Measurements from ENCODE around the gene PLOD2. TPM values are rescaled to one million over a fixed set of nuclear protein-coding genes. Genes with fewer than 3 reads are reported as not detected.

Gene PLOD2
- total and polyA plus RNA-seq, 2 donors (not counting 1 experiment from before 2014, with no cell fraction given), result not detected

- no peaks in the 10 kb centered on the region for H4K20me1 ChIP-seq (ENCODE audit: control insufficient read depth, insufficient read depth, low read length, poor library complexity, severe bottlenecking)
Observed at GRCh38 chr3:146195605-146196004, 34.6 kb upstream of the PLOD2 start.

GRCh38 chr3:146195030-146195429 is 34.0 kb upstream of the PLOD2 start:
- Histone ChIP-seq H3K36me3 (replicated peaks in 1 of 2; ENCODE audit: control extremely low read depth in 1 of 2, control insufficient read depth in 1 of 2, extremely low read depth in 1 of 2, insufficient read depth in 2 of 2, low read length in 1 of 2) (no peaks in the 10 kb centered on the region), H3K27me3 (replicated peaks in 1 of 4; ENCODE audit: control extremely low read depth in 1 of 4, control insufficient read depth in 3 of 4, insufficient read depth in 4 of 4, low read length in 3 of 4) (no peaks in the 10 kb centered on the region), H3K4me2 (replicated peaks; ENCODE audit: low read depth, low read length, poor library complexity, severe bottlenecking) (no peak overlapping the region), H2AFZ (ENCODE audit: insufficient read depth, low read depth, low read length, poor library complexity, severe bottlenecking) (no peak overlapping the region), H3K4me1 (ENCODE audit: control insufficient read depth in 2 of 2, insufficient read depth in 2 of 2, low read length in 2 of 2) (no peaks in the 10 kb centered on the region), H4K20me1 (ENCODE audit: control insufficient read depth, insufficient read depth, low read length, poor library complexity, severe bottlenecking) (no peaks in the 10 kb centered on the region), H3K27ac (ENCODE audit: low read length in 2 of 2) (no peak overlapping the region), H3K4me3 (ENCODE audit: control extremely low read depth in 1 of 5, extremely low read depth in 1 of 5, insufficient read depth in 1 of 5, low read depth in 2 of 5, low read length in 4 of 5) (no peak overlapping the region), H3K9ac (ENCODE audit: low read length) (no peak overlapping the region), H3K9me3 (ENCODE audit: control extremely low read depth in 1 of 3, control insufficient read depth in 2 of 3, insufficient read depth in 1 of 3, low read length in 2 of 3) (no peaks in the 10 kb centered on the region), H3K79me2 (ENCODE audit: control insufficient read depth, insufficient read depth, low read length) (no peaks in the 10 kb centered on the region)
- Mint-ChIP-seq H3K9me3 (ENCODE audit: insufficient read depth) (no peaks in the 10 kb centered on the region), H3K4me1 (no peaks in the 10 kb centered on the region), H3K27ac (no peak overlapping the region), H3K4me3 (no peak overlapping the region), H3K27me3 (no peaks in the 10 kb centered on the region)
- no peak for TF ChIP-seq EZH2 (IDR thresholded peaks at IDR 0.05; ENCODE audit: borderline replicate concordance, insufficient read depth, low read depth, low read length, poor library complexity, severe bottlenecking)
- no peak for TF ChIP-seq CTCF (IDR thresholded peaks at IDR 0.05)
- intact Hi-C loops (cut with micrococcal nuclease), result no loop called here
- ChIA-PET CTCF (interaction anchor here (1.7 to 2.5 kb wide), 2 partner anchors 9 to 383 kb away, joined by 4 to 8 read pairs; no protein-coding TSS in a partner anchor), POLR2A (no interaction called here)
- DNase-seq, result no peak
- no peak for ATAC-seq (ENCODE audit: low read depth)
- no CpG with 5 or more reads among the region's 3 CpGs for WGBS (ENCODE audit: insufficient coverage)

More at GRCh38 chr3:146195605-146196004, 34.6 kb upstream of the PLOD2 start:
- Histone ChIP-seq H3K4me2 (replicated peaks; ENCODE audit: low read depth, low read length, poor library complexity, severe bottlenecking) (no peak overlapping the region), H3K36me3 (replicated peaks in 1 of 2; ENCODE audit: control extremely low read depth in 1 of 2, control insufficient read depth in 1 of 2, extremely low read depth in 1 of 2, insufficient read depth in 2 of 2, low read length in 1 of 2) (no peaks in the 10 kb centered on the region), H3K9ac (ENCODE audit: low read length) (no peak overlapping the region), H3K9me3 (ENCODE audit: control extremely low read depth in 1 of 3, control insufficient read depth in 2 of 3, insufficient read depth in 1 of 3, low read length in 2 of 3) (no peaks in the 10 kb centered on the region), H3K4me1 (ENCODE audit: control insufficient read depth in 2 of 2, insufficient read depth in 2 of 2, low read length in 2 of 2) (no peaks in the 10 kb centered on the region), H3K4me3 (ENCODE audit: control extremely low read depth in 1 of 5, extremely low read depth in 1 of 5, insufficient read depth in 1 of 5, low read depth in 2 of 5, low read length in 4 of 5) (no peak overlapping the region), H2AFZ (ENCODE audit: insufficient read depth, low read depth, low read length, poor library complexity, severe bottlenecking) (no peak overlapping the region), H3K79me2 (ENCODE audit: control insufficient read depth, insufficient read depth, low read length) (no peaks in the 10 kb centered on the region), H3K27me3 (replicated peaks in 1 of 4; ENCODE audit: control extremely low read depth in 1 of 4, control insufficient read depth in 3 of 4, insufficient read depth in 4 of 4, low read length in 3 of 4) (no peaks in the 10 kb centered on the region), H3K27ac (ENCODE audit: low read length in 2 of 2) (no peak overlapping the region)
- no peaks in the 10 kb centered on the region for H3K9me3 Mint-ChIP-seq (ENCODE audit: insufficient read depth)
- no peak for TF ChIP-seq EZH2 (IDR thresholded peaks at IDR 0.05; ENCODE audit: borderline replicate concordance, insufficient read depth, low read depth, low read length, poor library complexity, severe bottlenecking)
- no peak for TF ChIP-seq CTCF (IDR thresholded peaks at IDR 0.05)
- H3K27ac Mint-ChIP-seq, result no peak overlapping the region
- H3K4me3 Mint-ChIP-seq, result no peak overlapping the region
- ATAC-seq (ENCODE audit: low read depth) (no peak), DNase-seq (no peak)
- no peaks in the 10 kb centered on the region for H3K4me1 Mint-ChIP-seq
- ChIA-PET CTCF (interaction anchor here (1.7 kb wide), 1 partner anchor 9 kb away, joined by 4 read pairs; no protein-coding TSS in a partner anchor), POLR2A (no interaction called here)
- H3K27me3 Mint-ChIP-seq, result no peaks in the 10 kb centered on the region
- intact Hi-C loops (cut with micrococcal nuclease), result no loop called here
- WGBS (ENCODE audit: insufficient coverage), result no CpG with 5 or more reads among the region's 4 CpGs
